Measurements from ENCODE around the gene SIVA1. TPM values are rescaled to one million over a fixed set of nuclear protein-coding genes. Genes with fewer than 3 reads are reported as not detected.

Gene SIVA1
- total and polyA plus RNA-seq, 2 of the 4 experiments (the other 2 are of a cell fraction): 166 to 184 TPM

DNA sequence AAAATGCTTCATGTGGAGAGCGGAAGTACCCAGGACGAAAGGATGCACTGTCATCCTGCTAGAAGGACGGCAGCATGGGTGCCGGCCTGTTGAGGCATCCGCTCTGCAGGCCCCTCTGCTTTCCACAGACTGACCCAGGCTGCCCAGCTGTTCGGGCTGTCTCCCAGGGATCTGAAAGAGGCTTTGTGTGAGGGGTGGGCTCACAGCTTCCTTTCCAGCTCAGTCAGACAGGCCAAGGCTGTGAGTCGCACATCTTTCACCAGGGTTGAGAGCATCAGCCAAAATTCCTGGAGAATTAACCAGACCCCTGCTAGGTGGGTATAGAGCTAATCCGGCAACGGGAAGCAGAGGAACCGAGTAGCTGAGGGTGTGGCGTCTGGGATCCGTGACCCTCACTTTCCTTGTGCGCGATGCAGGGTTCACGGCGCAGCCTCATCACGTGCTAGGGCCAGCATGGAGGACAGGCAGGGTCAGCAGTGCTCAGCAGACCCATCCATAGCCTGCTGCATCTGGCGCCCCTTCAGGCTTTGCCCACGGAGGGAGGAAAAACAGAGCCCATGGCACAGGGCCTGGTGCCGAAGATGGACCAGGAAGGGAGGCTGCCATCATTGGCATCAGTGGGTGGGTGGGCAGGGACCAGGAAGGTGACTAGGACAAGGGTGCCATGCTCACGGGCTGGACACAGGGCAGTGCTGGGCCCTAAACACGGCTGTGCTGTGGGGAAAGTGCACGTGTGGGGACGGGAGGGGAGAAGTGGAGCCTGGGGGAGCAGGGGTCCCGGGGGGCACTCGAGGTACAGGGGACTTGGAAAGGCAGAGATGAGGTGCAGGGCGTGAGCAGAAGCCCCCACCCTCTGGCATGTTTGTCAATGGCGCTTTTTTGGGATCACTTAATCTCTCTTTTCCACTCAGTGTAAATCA is 9.2 kb upstream of the SIVA1 start:
- WGBS, 2 experiments (ENCODE audit: extremely low coverage in 2 of 2, insufficient read length in 1 of 2): 65% methylated on average over 14 of the region's 28 CpGs; no CpG with 5 or more reads in 1 of the 2 experiments
- DNase-seq: peak; percentile 78
- H2BK20ac ChIP-seq (ENCODE audit: low read depth, low read length): peak overlapping the region; percentile 55; the same call in 1 of the 2 replicates
- no peak overlapping the region for H3K56ac ChIP-seq (ENCODE audit: extremely low read depth, insufficient read depth, low read length)
- H3K9ac ChIP-seq (ENCODE audit: low read depth, low read length): peak overlapping the region; percentile 3; the same call in 1 of the 2 replicates
- H4K8ac ChIP-seq (ENCODE audit: low read depth in 2 of 2, low read length in 2 of 2): peak overlapping the region; percentile 70 to 88; a peak in 3 of 4 replicates
- BruUV-seq (replicated peaks): no TSS peak
- H2AK9ac ChIP-seq (replicated peaks; ENCODE audit: low read depth, low read length, poor library complexity): peak overlapping the region; percentile 69
- ChIA-PET CTCF (no interaction called here), POLR2A (ENCODE audit: unreplicated experiment) (no interaction called here)
- peak overlapping the region; percentile 91 for H2AK5ac ChIP-seq (ENCODE audit: low read depth, low read length)
- H3K18ac ChIP-seq (ENCODE audit: low read depth, low read length): no peak overlapping the region
- peak overlapping the region; percentile 60 for H2BK120ac ChIP-seq (ENCODE audit: low read depth, low read length)
- H3K23ac ChIP-seq (ENCODE audit: low read depth, low read length): 0 out of 2 replicates have a peak overlapping the region, but pooled peaks have one; percentile 49
- H3K4ac ChIP-seq (ENCODE audit: low read depth, low read length): peak overlapping the region; percentile 43; the same call in 1 of the 2 replicates
- peak overlapping the region; percentile 38; the same call in 1 of the 2 replicates for H3K27ac ChIP-seq (ENCODE audit: insufficient read depth, low read length)
- H2AFZ ChIP-seq (replicated peaks; ENCODE audit: low read length, poor library complexity): peak overlapping the region; percentile 79
- H3K27me3 ChIP-seq (ENCODE audit: control insufficient read depth, insufficient read depth, low read length): no peaks in the 10 kb centered on the region
- dilution Hi-C loops (cut with HindIII; ENCODE audit: low sequenced_read_pairs, unreplicated experiment) (no loop called here), intact Hi-C loops (cut with micrococcal nuclease) (no loop called here), in situ Hi-C loops (cut with MboI; ENCODE audit: low sequenced_read_pairs) (no loop called here)
- peak overlapping the region; percentile 60; the same call in 1 of the 2 replicates for H3K14ac ChIP-seq (replicated peaks; ENCODE audit: low read depth, low read length)
- H4K20me1 ChIP-seq (ENCODE audit: insufficient read depth, low read length): no peaks in the 10 kb centered on the region
- peak overlapping the region; percentile 76 for H4K91ac ChIP-seq (ENCODE audit: insufficient read depth, low read depth, low read length)
- no peak overlapping the region for H4K5ac ChIP-seq (ENCODE audit: low read depth, low read length)
- peaks cover 13% of the 10 kb centered on the region for H3K36me3 ChIP-seq (ENCODE audit: control insufficient read depth, insufficient read depth, low read length)
- H3K4me3 ChIP-seq (ENCODE audit: insufficient read depth, low read depth, low read length): no peak overlapping the region
- H3K9me3 ChIP-seq (ENCODE audit: control insufficient read depth, insufficient read depth, low read length): no peaks in the 10 kb centered on the region
- H3K4me2 ChIP-seq (ENCODE audit: low read depth, low read length): no peak overlapping the region
- peaks cover 18% of the 10 kb centered on the region for H3K4me1 ChIP-seq (ENCODE audit: control insufficient read depth, insufficient read depth, low read length)
- H2BK15ac ChIP-seq (ENCODE audit: low read depth, low read length): no peak overlapping the region
- TF ChIP-seq MAFK (IDR thresholded peaks at IDR 0.05; ENCODE audit: low read depth, low read length): no peak
- TF ChIP-seq USF2 (IDR thresholded peaks at IDR 0.05; ENCODE audit: low read depth, low read length): no peak
- peak; percentile 20 for TF ChIP-seq RCOR1 (IDR thresholded peaks at IDR 0.05; ENCODE audit: insufficient replicate concordance, low read length)
- peak; percentile 28; the same call in 1 of the 2 replicates for ATAC-seq (ENCODE audit: low read depth)
- H3K79me1 ChIP-seq (ENCODE audit: low read depth in 1 of 2, low read length in 2 of 2): no peaks in the 10 kb centered on the region
- peaks cover 16% of the 10 kb centered on the region for H3K9me1 ChIP-seq (ENCODE audit: insufficient read depth, low read length)
- H2BK5ac ChIP-seq (ENCODE audit: low read depth, low read length, poor library complexity, severe bottlenecking): peak overlapping the region; percentile 70
